GM12878 (cell line): ENCODE data around the gene SLC5A2.

Source experiments
- ATF7 ChIP-seq: fragments of 450-650 bp; IDR thresholded peaks from 2 replicates; pipeline ENCODE4 v1.6.1; 2016; ENCODE audit warnings: low read depth, mild to moderate bottlenecking
- CHD1 ChIP-seq: IDR thresholded peaks from 2 replicates; pipeline ENCODE4 v1.6.1; 2012; ENCODE audit warnings: low read depth, low read length, improper control_type of control experiment
- CHD4 ChIP-seq: fragments of 200-600 bp; sonication (generic); IDR thresholded peaks from 2 replicates; pipeline ENCODE4 v1.6.1; 2016; ENCODE audit warnings: mild to moderate bottlenecking
- CREB1 ChIP-seq: IDR thresholded peaks from 2 replicates; pipeline ENCODE4 v1.6.1; 2012; ENCODE audit warnings: low read depth, mild to moderate bottlenecking, inconsistent platforms
- CTCF ChIP-seq, 3 experiments: IDR thresholded peaks in 2 of 3; conservative IDR thresholded peaks in 1 of 3; 2 replicates each; pipeline ENCODE4 v1.5.1; 2011; ENCODE audit warnings: low read depth in 3 of 3, low read length in 3 of 3, mild to moderate bottlenecking in 3 of 3, control low read depth in 2 of 3, moderate library complexity in 2 of 3, inconsistent platforms in 1 of 3, mixed read lengths in 1 of 3; ENCODE audit not compliant: control insufficient read depth in 2 of 3, insufficient read depth in 1 of 3; ENCODE audit errors: extremely low read depth in 1 of 3
- HDAC6 ChIP-seq: fragments of 200-600 bp; sonication (generic); IDR thresholded peaks from one replicate; pipeline ENCODE4 v1.8.0; 2017; ENCODE audit warnings: antibody characterized with exemption; ENCODE audit not compliant: unreplicated experiment
- POLR2AphosphoS5 ChIP-seq: IDR thresholded peaks from 2 replicates; pipeline ENCODE4 v1.6.1; 2011; ENCODE audit warnings: mild to moderate bottlenecking, low read length, inconsistent platforms
- SIN3A ChIP-seq: IDR thresholded peaks from 2 replicates; pipeline ENCODE4 v1.6.1; 2012; ENCODE audit warnings: low read depth, low read length, improper control_type of control experiment
- SKIL ChIP-seq: fragments of 450-650 bp; IDR thresholded peaks from 2 replicates; pipeline ENCODE4 v1.6.1; 2017; ENCODE audit warnings: mild to moderate bottlenecking, low read depth, inconsistent platforms; ENCODE audit not compliant: poor library complexity, severe bottlenecking
- SMC3 ChIP-seq: IDR thresholded peaks from 2 replicates; pipeline ENCODE4 v1.6.1; 2011; ENCODE audit warnings: low read length, improper control_type of control experiment, borderline replicate concordance
- TF ChIP-seq, protein P1 (sequence below): IDR thresholded peaks from 2 replicates; pipeline ENCODE4 v1.6.1; 2012; ENCODE audit warnings: low read depth, low read length, improper control_type of control experiment

GRCh38 chr16:31508706-31509195 lies 25.8 kb downstream of the SLC5A2 start:
- no peak for TF ChIP-seq ATF7
- no peak for TF ChIP-seq SKIL
- no peak for TF ChIP-seq CHD1
- no peak for TF ChIP-seq SMC3
- TF ChIP-seq POLR2AphosphoS5 = no peak
- no peak for TF ChIP-seq CHD4
- TF ChIP-seq CTCF (IDR thresholded peaks at IDR 0.05 in 2 of 3, conservative IDR thresholded peaks at IDR 0.05 in 1 of 3; ENCODE audit: control insufficient read depth in 2 of 3, extremely low read depth in 1 of 3, insufficient read depth in 1 of 3, low read depth in 3 of 3, low read length in 3 of 3) = no peak
- TF ChIP-seq SIN3A = no peak; the same call in 1 of the 2 replicates
- no peak for TF ChIP-seq CREB1
- TF ChIP-seq, protein P1, sequence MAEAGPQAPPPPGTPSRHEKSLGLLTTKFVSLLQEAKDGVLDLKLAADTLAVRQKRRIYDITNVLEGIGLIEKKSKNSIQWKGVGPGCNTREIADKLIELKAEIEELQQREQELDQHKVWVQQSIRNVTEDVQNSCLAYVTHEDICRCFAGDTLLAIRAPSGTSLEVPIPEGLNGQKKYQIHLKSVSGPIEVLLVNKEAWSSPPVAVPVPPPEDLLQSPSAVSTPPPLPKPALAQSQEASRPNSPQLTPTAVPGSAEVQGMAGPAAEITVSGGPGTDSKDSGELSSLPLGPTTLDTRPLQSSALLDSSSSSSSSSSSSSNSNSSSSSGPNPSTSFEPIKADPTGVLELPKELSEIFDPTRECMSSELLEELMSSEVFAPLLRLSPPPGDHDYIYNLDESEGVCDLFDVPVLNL = no peak
- TF ChIP-seq HDAC6 = no peak
